Dermis lymphatic vessel endothelial cell (primary cell): ENCODE data around the gene DHRS1. TPM values are rescaled to one million over a fixed set of nuclear protein-coding genes. Genes with fewer than 3 reads are reported as not detected.

Source experiments
- total RNA-seq: library from RNA; depleted of rRNA; stranded (reverse); fragments of >200 nt; gene quantifications from 2 replicates; pipeline ENCODE4 v1.2.1, GENCODE V29; 2014

Gene DHRS1
- 5.8 and 16.0 TPM in 2 replicates for total RNA-seq

GRCh38 chr14:24299255-24300191 is at the start of gene DHRS1, which contains the start of gene NOP9:
DHRS1 (minus strand) TSS chr14:24299780; CDS start chr14:24299106, 674 bp downstream.
NOP9 (plus strand) TSS chr14:24299850; CDS start chr14:24299955, 105 bp downstream.

GRCh38 chr14:24339284-24340151 is 39.9 kb upstream of the DHRS1 start, which contains the start of gene RIPK3:
RIPK3 (minus strand) TSS chr14:24339991; CDS start chr14:24339826, 165 bp downstream.

GRCh38 chr14:24334431-24335291 is 35.1 kb upstream of the DHRS1 start, which contains the start of gene ADCY4:
ADCY4 (minus strand) TSS chr14:24335071; CDS start chr14:24334652, 419 bp downstream.

GRCh38 chr14:24310646-24311604 is 11.3 kb upstream of the DHRS1 start, which contains the start of gene LTB4R:
LTB4R (plus strand) TSS chr14:24311502; CDS start chr14:24315652, 4,150 bp downstream.

GRCh38 chr14:24309538-24310264 is 10.1 kb upstream of the DHRS1 start, which contains the start of gene LTB4R2:
LTB4R2 (plus strand) TSS chr14:24310140; CDS start chr14:24310665, 525 bp downstream.

GRCh38 chr14:24307575-24308341 is 8.2 kb upstream of the DHRS1 start, which contains the start of gene CIDEB:
CIDEB (minus strand) TSS chr14:24307977; CDS start chr14:24307858, 119 bp downstream.

GRCh38 chr14:24271134-24271833 is 28.3 kb downstream of the DHRS1 start, which contains the start of gene RABGGTA:
RABGGTA (minus strand) TSS chr14:24271597; CDS start chr14:24271115, 482 bp downstream.

GRCh38 chr14:24262821-24263733 is 36.5 kb downstream of the DHRS1 start, which contains the start of gene TGM1:
TGM1 (minus strand) TSS chr14:24263177; CDS start chr14:24262352, 825 bp downstream.

Other genes starting within 250 kb of the DHRS1 start
- under 0.01 TPM in 1 of 2 replicates, not detected in the other for gene CARMIL3, start 247.8 kb downstream of the DHRS1 start, total RNA-seq
- gene CPNE6, start 228.2 kb downstream of the DHRS1 start, total RNA-seq: not detected in 2 replicates
- 6.7 and 9.0 TPM in 2 replicates for gene PCK2, start 205.5 kb downstream of the DHRS1 start, total RNA-seq
- 65.9 and 89.1 TPM in 2 replicates for gene DCAF11, start 185.0 kb downstream of the DHRS1 start, total RNA-seq
- gene NRL, start 184.8 kb downstream of the DHRS1 start, total RNA-seq: 0.69 and 2.2 TPM in 2 replicates
- gene FITM1, start 169.1 kb downstream of the DHRS1 start, total RNA-seq: 0.34 and 0.76 TPM in 2 replicates
- gene PSME1, start 163.6 kb downstream of the DHRS1 start, total RNA-seq: 142 and 144 TPM in 2 replicates
- gene EMC9, start 158.2 kb downstream of the DHRS1 start, total RNA-seq: 15.4 and 15.8 TPM in 2 replicates
- 109 and 142 TPM in 2 replicates for gene PSME2, start 153.2 kb downstream of the DHRS1 start, total RNA-seq
- gene RNF31, start 152.3 kb downstream of the DHRS1 start, total RNA-seq: 22.1 and 24.0 TPM in 2 replicates
- 43.9 and 55.4 TPM in 2 replicates for gene IRF9, start 138.5 kb downstream of the DHRS1 start, total RNA-seq
- 0.87 and 1.3 TPM in 2 replicates for gene REC8, start 127.7 kb downstream of the DHRS1 start, total RNA-seq
- gene IPO4, start 111.0 kb downstream of the DHRS1 start, total RNA-seq: 19.3 and 31.5 TPM in 2 replicates
- 39.6 and 58.0 TPM in 2 replicates for gene TM9SF1, start 104.3 kb downstream of the DHRS1 start, total RNA-seq
- not detected in 2 replicates for gene TSSK4, start 94.1 kb downstream of the DHRS1 start, total RNA-seq
- 23.7 and 27.1 TPM in 2 replicates for gene CHMP4A, start 86.3 kb downstream of the DHRS1 start, total RNA-seq
- gene MDP1, start 83.7 kb downstream of the DHRS1 start, total RNA-seq: 11.3 and 13.1 TPM in 2 replicates
- gene NEDD8, start 67.4 kb downstream of the DHRS1 start, total RNA-seq: 186 and 243 TPM in 2 replicates
- gene GMPR2, start 66.9 kb downstream of the DHRS1 start, total RNA-seq: 80.6 and 106 TPM in 2 replicates
- gene TINF2, start 57.2 kb downstream of the DHRS1 start, total RNA-seq: 45.1 and 70.4 TPM in 2 replicates
- 0.09 and 0.22 TPM in 2 replicates for gene TGM1, start 36.6 kb downstream of the DHRS1 start, total RNA-seq
- gene RABGGTA, start 28.2 kb downstream of the DHRS1 start, total RNA-seq: 10.7 and 12.2 TPM in 2 replicates
- 20.8 and 21.0 TPM in 2 replicates for gene NOP9, start 70 bp upstream of the DHRS1 start, total RNA-seq
- gene CIDEB, start 8.2 kb upstream of the DHRS1 start, total RNA-seq: 1.2 TPM in 2 replicates
- 2.3 and 3.1 TPM in 2 replicates for gene LTB4R2, start 10.4 kb upstream of the DHRS1 start, total RNA-seq
- gene LTB4R, start 11.7 kb upstream of the DHRS1 start, total RNA-seq: 1.6 and 1.7 TPM in 2 replicates
- 51.0 and 57.6 TPM in 2 replicates for gene ADCY4, start 35.3 kb upstream of the DHRS1 start, total RNA-seq
- 2.1 and 2.2 TPM in 2 replicates for gene RIPK3, start 40.2 kb upstream of the DHRS1 start, total RNA-seq
- gene NFATC4, start 68.4 kb upstream of the DHRS1 start, total RNA-seq: 0.34 and 0.65 TPM in 2 replicates
- 3.1 and 3.9 TPM in 2 replicates for gene NYNRIN, start 99.2 kb upstream of the DHRS1 start, total RNA-seq
- gene CBLN3, start 129.9 kb upstream of the DHRS1 start, total RNA-seq: 0.26 and 0.33 TPM in 2 replicates
- gene KHNYN, start 130.2 kb upstream of the DHRS1 start, total RNA-seq: 43.3 and 49.2 TPM in 2 replicates
- gene SDR39U1, start 143.0 kb upstream of the DHRS1 start, total RNA-seq: 7.4 TPM in 2 replicates
- gene CMA1, start 208.5 kb upstream of the DHRS1 start, total RNA-seq: not detected in 2 replicates